Fibroblast of the aortic adventitia (primary cell): ENCODE data around the gene ACD. TPM values are rescaled to one million over a fixed set of nuclear protein-coding genes. Genes with fewer than 3 reads are reported as not detected.

Experiments
- DNase-seq: peaks from one replicate; pipeline ENCODE4 v3.0.0-alpha.2; 2010; ENCODE audit warnings: low read depth
- H3K4me3 ChIP-seq: 2 replicates; pipeline ENCODE4 v1.5.1; 2011; ENCODE audit warnings: low read depth, mild to moderate bottlenecking, control low read depth, low read length, moderate library complexity
- CTCF ChIP-seq: IDR thresholded peaks from 2 replicates; pipeline ENCODE4 v1.5.1; 2011; ENCODE audit warnings: mild to moderate bottlenecking, low read length, control low read depth, inconsistent platforms; ENCODE audit not compliant: insufficient read depth
- total RNA-seq: library from RNA; depleted of rRNA; stranded (reverse); fragments of >200 nt; gene quantifications from 2 replicates; pipeline ENCODE4 v1.2.3, GENCODE V29; 2012; ENCODE audit warnings: low replicate concordance

Gene ACD
- total RNA-seq, 1 donor: 23.1 TPM

- DNase-seq: no peak
- TF ChIP-seq CTCF: no peak
- H3K4me3 ChIP-seq: no peak overlapping the region
Measured at GRCh38 chr16:67676516-67676915, 16.5 kb upstream of the ACD start.

- no peak overlapping the region for H3K4me3 ChIP-seq
- DNase-seq: no peak
- no peak for TF ChIP-seq CTCF
Measured at GRCh38 chr16:67675999-67676398, 15.9 kb upstream of the ACD start.

- no peak for TF ChIP-seq CTCF
- DNase-seq: no peak
- H3K4me3 ChIP-seq: no peak overlapping the region
Measured at GRCh38 chr16:67675579-67675935, 15.5 kb upstream of the ACD start.

- no peak for TF ChIP-seq CTCF
- DNase-seq: no peak
- no peak overlapping the region for H3K4me3 ChIP-seq
Measured at GRCh38 chr16:67674851-67675578, 15.0 kb upstream of the ACD start.

GRCh38 chr16:67673712-67674580, 13.9 kb upstream of the ACD start:
- H3K4me3 ChIP-seq: no peak overlapping the region
- DNase-seq: no peak
- TF ChIP-seq CTCF: no peak

- no peak overlapping the region for H3K4me3 ChIP-seq
- peak; percentile 83 for TF ChIP-seq CTCF
- DNase-seq: peak; percentile 71
Measured at GRCh38 chr16:67672739-67673662, 12.9 kb upstream of the ACD start.
